ENCODE results near the gene TLE5. TPM values are rescaled to one million over a fixed set of nuclear protein-coding genes. Genes with fewer than 3 reads are reported as not detected.

The TLE5 gene
- polyA plus RNA-seq, 3 donors = 27.5 to 309 (median 34.4) TPM

- Histone ChIP-seq H3K9ac (ENCODE audit: insufficient read depth, low read length, poor library complexity, severe bottlenecking) (no peak overlapping the region), H3K27me3 (ENCODE audit: control insufficient read depth in 2 of 2, insufficient read depth in 2 of 2, low read length in 2 of 2) (peaks cover 7 to 18% of the 10 kb centered on the region in 2 donors), H3K9me3 (replicated peaks in 1 of 2; ENCODE audit: control insufficient read depth in 1 of 2, insufficient read depth in 1 of 2, low read length in 2 of 2) (no peaks in the 10 kb centered on the region), H3K4me2 (replicated peaks; ENCODE audit: extremely low read depth, low read length, poor library complexity, severe bottlenecking) (no peak overlapping the region), H3K4me1 (ENCODE audit: control insufficient read depth in 1 of 2, insufficient read depth in 2 of 2, low read length in 2 of 2) (peaks cover 17 to 23% of the 10 kb centered on the region in 2 donors), H3K4me3 (replicated peaks in 1 of 3; ENCODE audit: low read depth in 2 of 3, low read length in 3 of 3) (no peak overlapping the region), H2AFZ (ENCODE audit: insufficient read depth, low read depth, low read length, poor library complexity, severe bottlenecking) (no peak overlapping the region), H4K20me1 (ENCODE audit: insufficient read depth, low read length) (no peaks in the 10 kb centered on the region), H3K79me2 (ENCODE audit: insufficient read depth, low read length) (no peaks in the 10 kb centered on the region), H3K36me3 (replicated peaks in 1 of 2; ENCODE audit: control insufficient read depth in 1 of 2, insufficient read depth in 2 of 2, low read length in 2 of 2) (no peaks in the 10 kb centered on the region), H3K27ac (ENCODE audit: low read depth in 1 of 2, low read length in 2 of 2) (no peak overlapping the region)
- TF ChIP-seq CTCF (IDR thresholded peaks at IDR 0.05) = no peak
- peaks cover 0 to 4% (median 3%) of the 10 kb centered on the region in 7 donors for H3K9me3 Mint-ChIP-seq
- H3K4me3 Mint-ChIP-seq = no peak overlapping the region
- DNase-seq = no peak
- peaks cover 19 to 59% (median 49%) of the 10 kb centered on the region in 3 donors for H3K27me3 Mint-ChIP-seq (ENCODE audit: low read depth in 3 of 3)
- intact Hi-C loops (cut with micrococcal nuclease) = loop anchor here (5.0 to 10.0 kb wide), 3 partner anchors 62 to 197 kb away; partner anchors contain the start of genes TLE6 (in 2 of the 2) and ZNF555 (in 1 of the 2)
- H3K27ac Mint-ChIP-seq = no peak overlapping the region
- WGBS (ENCODE audit: insufficient coverage) = 94% methylated on average over 13 of the region's 17 CpGs
- peaks cover 16% of the 10 kb centered on the region for H3K4me1 Mint-ChIP-seq
- H3K36me3 Mint-ChIP-seq = no peaks in the 10 kb centered on the region
Observed at GRCh38 chr19:3039641-3040077, 22.6 kb downstream of the TLE5 start.

GRCh38 chr19:3039125-3039524 is 23.2 kb downstream of the TLE5 start:
- H3K4me1 Mint-ChIP-seq = peaks cover 19% of the 10 kb centered on the region
- Histone ChIP-seq H3K36me3 (replicated peaks in 1 of 2; ENCODE audit: control insufficient read depth in 1 of 2, insufficient read depth in 2 of 2, low read length in 2 of 2) (no peaks in the 10 kb centered on the region), H3K4me2 (replicated peaks; ENCODE audit: extremely low read depth, low read length, poor library complexity, severe bottlenecking) (no peak overlapping the region), H3K4me3 (replicated peaks in 1 of 3; ENCODE audit: low read depth in 2 of 3, low read length in 3 of 3) (no peak overlapping the region), H3K27ac (ENCODE audit: low read depth in 1 of 2, low read length in 2 of 2) (no peak overlapping the region), H3K9ac (ENCODE audit: insufficient read depth, low read length, poor library complexity, severe bottlenecking) (no peak overlapping the region), H4K20me1 (ENCODE audit: insufficient read depth, low read length) (no peaks in the 10 kb centered on the region), H2AFZ (ENCODE audit: insufficient read depth, low read depth, low read length, poor library complexity, severe bottlenecking) (no peak overlapping the region), H3K4me1 (ENCODE audit: control insufficient read depth in 1 of 2, insufficient read depth in 2 of 2, low read length in 2 of 2) (peaks cover 18 to 25% of the 10 kb centered on the region in 2 donors), H3K79me2 (ENCODE audit: insufficient read depth, low read length) (no peaks in the 10 kb centered on the region), H3K9me3 (replicated peaks in 1 of 2; ENCODE audit: control insufficient read depth in 1 of 2, insufficient read depth in 1 of 2, low read length in 2 of 2) (no peaks in the 10 kb centered on the region), H3K27me3 (ENCODE audit: control insufficient read depth in 2 of 2, insufficient read depth in 2 of 2, low read length in 2 of 2) (peaks cover 7 to 21% of the 10 kb centered on the region in 2 donors)
- no peak overlapping the region for H3K27ac Mint-ChIP-seq
- no peaks in the 10 kb centered on the region for H3K36me3 Mint-ChIP-seq
- WGBS (ENCODE audit: insufficient coverage) = 41% methylated on average over 2 of the region's 5 CpGs
- peaks cover 0 to 6% (median 3%) of the 10 kb centered on the region in 7 donors for H3K9me3 Mint-ChIP-seq
- no peak for DNase-seq
- H3K27me3 Mint-ChIP-seq (ENCODE audit: low read depth in 3 of 3) = peaks cover 22 to 59% (median 49%) of the 10 kb centered on the region in 3 donors
- intact Hi-C loops (cut with micrococcal nuclease) = loop anchor here (5.0 to 10.0 kb wide), 3 partner anchors 62 to 197 kb away; partner anchors contain the start of genes TLE6 (in 2 of the 2) and ZNF555 (in 1 of the 2)
- H3K4me3 Mint-ChIP-seq = no peak overlapping the region
- TF ChIP-seq CTCF (IDR thresholded peaks at IDR 0.05) = no peak
